Raji (cell line): Measurements from ENCODE around the gene OLIG1.

Experiments
- POLR2A ChIP-seq: IDR thresholded peaks from 2 replicates; pipeline ENCODE4 v1.6.1; 2011; ENCODE audit warnings: low read depth, low read length, control low read depth; ENCODE audit not compliant: insufficient read depth

OLIG1 gene

DNA sequence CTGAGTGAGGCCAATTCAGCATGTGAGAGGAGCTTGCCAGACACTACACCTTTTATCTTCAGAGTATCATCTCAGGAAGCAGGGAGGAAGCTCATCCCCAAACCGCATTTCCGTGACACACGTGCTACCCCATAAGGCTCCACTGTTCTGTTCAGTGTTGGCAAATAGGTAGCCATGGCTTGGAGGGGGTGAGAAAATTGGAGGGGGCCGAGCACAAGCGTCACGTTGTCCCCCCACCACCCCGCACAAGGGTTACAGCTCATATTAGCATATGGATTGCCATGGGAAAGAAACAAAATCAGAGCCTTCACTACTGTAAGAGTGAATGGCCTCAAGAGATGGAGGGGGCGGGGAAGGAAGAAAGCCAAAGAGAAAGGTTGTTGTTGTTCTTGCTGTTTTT is 46.7 kb downstream of the OLIG1 start:
- no peak for TF ChIP-seq POLR2A

GRCh38 chr21:33117101-33117888 is 47.4 kb downstream of the OLIG1 start:
- TF ChIP-seq POLR2A = no peak
